WTC11 (cell line): Measurements from ENCODE around the gene TMEM266.

ENCODE experiments used
- CTCF ChIP-seq: fragments of 200-600 bp; IDR thresholded peaks from 2 replicates; pipeline ENCODE4 v1.8.0; 2022; ENCODE audit warnings: antibody characterized with exemption
- ETV6 ChIP-seq: sonication (generic); formaldehyde crosslinking; IDR thresholded peaks from 2 replicates; pipeline ENCODE4 v1.8.1; 2022; ENCODE audit warnings: mild to moderate bottlenecking, missing genetic modification reagents
- GABPB1 ChIP-seq: sonication (generic); formaldehyde crosslinking; IDR thresholded peaks from 2 replicates; pipeline ENCODE4 v1.8.1; 2023; ENCODE audit warnings: mild to moderate bottlenecking, missing genetic modification reagents
- HMGA2 ChIP-seq: fragments of 250-450 bp; sonication (Bioruptor Pico); IDR thresholded peaks from 2 replicates; pipeline ENCODE4 v1.4.0; 2021; ENCODE audit warnings: mild to moderate bottlenecking, moderate library complexity

DNA sequence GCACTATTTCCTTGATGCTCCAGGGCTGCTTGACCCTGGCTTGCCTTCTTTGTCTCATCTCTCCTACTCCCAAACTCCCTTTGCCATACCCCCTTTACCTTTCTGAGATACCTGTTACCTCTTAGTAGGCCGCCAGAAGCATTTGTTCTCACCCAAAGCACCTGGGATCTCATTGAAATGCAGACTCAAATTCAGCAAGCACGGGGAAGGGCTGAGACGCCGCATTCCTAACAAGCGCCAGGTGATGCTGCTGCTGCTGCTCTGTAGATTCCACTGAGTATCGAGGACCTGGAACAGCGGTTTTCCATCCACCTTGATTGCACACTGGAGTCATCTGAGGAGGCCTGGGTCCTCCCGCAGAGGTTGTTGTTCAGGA, 91.8 kb downstream of the TMEM266 start:
- TF ChIP-seq CTCF (no peak), HMGA2 (no peak), GABPB1 (CRISPR knock-in tag) (no peak), ETV6 (CRISPR knock-in tag) (no peak)
